ENCODE results near the gene ENPP5.
A peak's percentile ranks its signal among the peaks of the same experiment; 100 is the strongest.
"Not testable (repeated sequence)": the region's sequence is repeated elsewhere in the genome, so short reads cannot be mapped to it uniquely, and the experiment has no call there.

Gene ENPP5

DNA sequence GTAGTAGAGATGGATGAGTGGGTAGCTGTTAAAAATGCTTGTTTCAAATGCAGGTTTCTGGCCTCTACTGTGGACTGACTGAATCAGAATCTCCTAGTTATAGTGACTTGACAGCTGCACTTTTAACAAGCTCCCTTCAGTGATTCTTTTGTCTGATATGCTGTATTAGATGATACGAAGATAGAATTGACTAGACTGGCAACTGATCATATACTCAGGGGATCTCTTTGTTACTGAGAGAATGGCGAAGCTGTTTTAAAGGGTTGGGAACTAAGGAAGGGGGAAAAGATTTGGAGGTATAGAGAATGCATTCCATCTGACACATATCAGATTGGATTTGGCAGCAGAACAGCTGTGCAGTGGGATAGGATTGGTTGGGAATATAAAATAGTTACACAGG is 33.9 kb downstream of the ENPP5 start:
- no peaks in the 10 kb centered on the region for H3K27me3 ChIP-seq (ENCODE audit: control insufficient read depth, insufficient read depth, low read length, poor library complexity, severe bottlenecking)
- no peaks in the 10 kb centered on the region for H3K36me3 ChIP-seq (ENCODE audit: control insufficient read depth, insufficient read depth, low read length)
- no peak overlapping the region for H3K27ac ChIP-seq (ENCODE audit: insufficient read depth, low read depth, low read length, poor library complexity, severe bottlenecking)
- 92 to 93% methylated on average over 2 of the region's 2 CpGs for WGBS, 2 experiments
- H3K4me3 ChIP-seq (ENCODE audit: insufficient read depth, low read depth, low read length) = no peak overlapping the region
- no peaks in the 10 kb centered on the region for H3K4me1 ChIP-seq (ENCODE audit: control insufficient read depth, insufficient read depth, low read length)
- H3K9me3 ChIP-seq (ENCODE audit: control insufficient read depth, low read length) = no peaks in the 10 kb centered on the region

DNA sequence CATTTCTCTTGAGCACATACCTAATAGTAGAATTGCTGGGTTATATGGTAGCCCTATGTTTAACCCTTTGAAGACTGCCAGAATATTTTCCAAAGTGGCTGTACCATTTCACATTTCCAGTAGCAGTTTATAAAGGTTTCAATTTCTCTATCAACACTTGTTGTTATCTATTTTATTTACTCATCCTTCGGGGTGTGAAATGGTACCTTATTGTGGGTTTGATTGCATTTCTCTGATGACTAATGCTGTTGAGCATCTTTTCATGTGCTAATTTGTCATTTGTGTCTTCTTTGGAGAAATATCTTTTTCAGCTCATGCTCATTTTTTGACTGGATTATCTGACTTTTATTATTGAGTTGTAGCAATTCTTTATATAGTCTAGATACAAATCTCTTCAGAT is 35.6 kb downstream of the ENPP5 start:
- Histone ChIP-seq H3K9me3 (ENCODE audit: control insufficient read depth, low read length) (no peaks in the 10 kb centered on the region), H3K27me3 (ENCODE audit: control insufficient read depth, insufficient read depth, low read length, poor library complexity, severe bottlenecking) (no peaks in the 10 kb centered on the region), H3K27ac (ENCODE audit: insufficient read depth, low read depth, low read length, poor library complexity, severe bottlenecking) (no peak overlapping the region), H3K4me3 (ENCODE audit: insufficient read depth, low read depth, low read length) (no peak overlapping the region), H3K4me1 (ENCODE audit: control insufficient read depth, insufficient read depth, low read length) (no peaks in the 10 kb centered on the region), H3K36me3 (ENCODE audit: control insufficient read depth, insufficient read depth, low read length) (no peaks in the 10 kb centered on the region)
- 92% methylated on average over 1 of the region's 1 CpG; no CpG with 5 or more reads in 1 of the 2 experiments for WGBS, 2 experiments

DNA sequence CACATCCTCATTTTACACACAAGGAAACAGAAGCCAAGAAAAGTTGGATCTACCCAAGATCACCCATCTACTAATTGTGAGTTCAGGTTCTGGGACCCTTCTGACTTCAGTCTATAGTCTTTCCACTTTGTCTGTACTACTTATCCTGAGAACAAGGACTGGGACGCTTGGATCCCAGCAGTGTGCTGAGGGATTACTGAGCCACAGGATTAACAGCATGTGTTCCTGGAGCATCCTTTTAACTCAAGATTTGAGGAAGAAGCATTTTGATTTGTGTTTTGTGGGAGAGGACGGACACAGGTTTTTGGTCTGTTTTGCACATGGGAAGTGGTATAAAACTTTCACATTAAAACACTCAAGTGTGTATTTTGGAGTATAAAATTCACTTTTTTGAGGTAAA is 36.6 kb downstream of the ENPP5 start:
- Histone ChIP-seq H3K36me3 (ENCODE audit: control insufficient read depth, insufficient read depth, low read length) (no peaks in the 10 kb centered on the region), H3K4me1 (ENCODE audit: control insufficient read depth, insufficient read depth, low read length) (no peaks in the 10 kb centered on the region), H3K9me3 (ENCODE audit: control insufficient read depth, low read length) (no peaks in the 10 kb centered on the region), H3K27ac (ENCODE audit: insufficient read depth, low read depth, low read length, poor library complexity, severe bottlenecking) (no peak overlapping the region), H3K4me3 (ENCODE audit: insufficient read depth, low read depth, low read length) (no peak overlapping the region), H3K27me3 (ENCODE audit: control insufficient read depth, insufficient read depth, low read length, poor library complexity, severe bottlenecking) (peaks cover 2% of the 10 kb centered on the region)
- WGBS, 2 experiments = 35 to 57% methylated on average over 1 to 2 of the region's 2 CpGs

DNA sequence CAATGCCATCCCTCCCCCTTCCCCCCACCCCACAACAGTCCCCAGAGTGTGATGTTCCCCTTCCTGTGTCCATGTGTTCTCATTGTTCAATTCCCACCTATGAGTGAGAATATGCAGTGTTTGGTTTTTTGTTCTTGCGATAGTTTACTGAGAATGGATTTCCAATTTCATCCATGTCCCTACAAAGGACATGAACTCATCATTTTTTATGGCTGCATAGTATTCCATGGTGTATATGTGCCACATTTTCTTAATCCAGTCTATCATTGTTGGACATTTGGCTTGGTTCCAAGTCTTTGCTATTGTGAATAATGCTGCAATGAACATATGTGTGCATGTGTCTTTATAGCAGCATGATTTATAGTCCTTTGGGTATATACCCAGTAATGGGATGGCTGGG is 39.5 kb downstream of the ENPP5 start:
- H3K9me3 ChIP-seq (ENCODE audit: control insufficient read depth, low read length); H3K27ac ChIP-seq (ENCODE audit: insufficient read depth, low read depth, low read length, poor library complexity, severe bottlenecking); H3K4me3 ChIP-seq (ENCODE audit: insufficient read depth, low read depth, low read length); H3K4me1 ChIP-seq (ENCODE audit: control insufficient read depth, insufficient read depth, low read length); H3K36me3 ChIP-seq (ENCODE audit: control insufficient read depth, insufficient read depth, low read length): not testable (repeated sequence)
- WGBS, 2 experiments = 100% methylated on average over 1 of the region's 1 CpG; no CpG with 5 or more reads in 1 of the 2 experiments
- peaks cover 10% of the 10 kb centered on the region for H3K27me3 ChIP-seq (ENCODE audit: control insufficient read depth, insufficient read depth, low read length, poor library complexity, severe bottlenecking)

DNA sequence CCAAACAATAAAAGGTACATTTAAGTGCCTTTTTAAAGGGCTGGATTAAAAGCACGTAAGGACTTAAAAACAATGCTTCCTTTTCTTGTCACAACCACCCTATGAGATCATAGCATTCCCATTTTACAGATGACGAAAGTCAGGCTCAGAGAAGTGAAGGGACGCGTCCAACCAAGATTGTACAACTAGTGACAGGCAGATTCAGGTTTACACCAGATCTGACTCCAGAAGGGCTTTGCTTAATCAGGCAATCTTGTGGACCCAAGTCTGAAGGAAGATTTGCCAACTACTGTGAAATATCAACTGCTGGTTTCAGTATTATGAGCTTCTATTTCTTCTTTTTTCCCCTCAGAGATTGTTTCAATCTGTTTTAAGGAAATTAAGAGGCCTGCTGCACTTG is 40.1 kb downstream of the ENPP5 start:
- Histone ChIP-seq H3K27me3 (ENCODE audit: control insufficient read depth, insufficient read depth, low read length, poor library complexity, severe bottlenecking) (peaks cover 10% of the 10 kb centered on the region), H3K9me3 (ENCODE audit: control insufficient read depth, low read length) (no peaks in the 10 kb centered on the region), H3K4me1 (ENCODE audit: control insufficient read depth, insufficient read depth, low read length) (no peaks in the 10 kb centered on the region), H3K36me3 (ENCODE audit: control insufficient read depth, insufficient read depth, low read length) (no peaks in the 10 kb centered on the region), H3K27ac (ENCODE audit: insufficient read depth, low read depth, low read length, poor library complexity, severe bottlenecking) (no peak overlapping the region), H3K4me3 (ENCODE audit: insufficient read depth, low read depth, low read length) (peak overlapping the region; percentile 79)
- WGBS, 2 experiments = 88 to 95% methylated on average over 4 of the region's 4 CpGs

DNA sequence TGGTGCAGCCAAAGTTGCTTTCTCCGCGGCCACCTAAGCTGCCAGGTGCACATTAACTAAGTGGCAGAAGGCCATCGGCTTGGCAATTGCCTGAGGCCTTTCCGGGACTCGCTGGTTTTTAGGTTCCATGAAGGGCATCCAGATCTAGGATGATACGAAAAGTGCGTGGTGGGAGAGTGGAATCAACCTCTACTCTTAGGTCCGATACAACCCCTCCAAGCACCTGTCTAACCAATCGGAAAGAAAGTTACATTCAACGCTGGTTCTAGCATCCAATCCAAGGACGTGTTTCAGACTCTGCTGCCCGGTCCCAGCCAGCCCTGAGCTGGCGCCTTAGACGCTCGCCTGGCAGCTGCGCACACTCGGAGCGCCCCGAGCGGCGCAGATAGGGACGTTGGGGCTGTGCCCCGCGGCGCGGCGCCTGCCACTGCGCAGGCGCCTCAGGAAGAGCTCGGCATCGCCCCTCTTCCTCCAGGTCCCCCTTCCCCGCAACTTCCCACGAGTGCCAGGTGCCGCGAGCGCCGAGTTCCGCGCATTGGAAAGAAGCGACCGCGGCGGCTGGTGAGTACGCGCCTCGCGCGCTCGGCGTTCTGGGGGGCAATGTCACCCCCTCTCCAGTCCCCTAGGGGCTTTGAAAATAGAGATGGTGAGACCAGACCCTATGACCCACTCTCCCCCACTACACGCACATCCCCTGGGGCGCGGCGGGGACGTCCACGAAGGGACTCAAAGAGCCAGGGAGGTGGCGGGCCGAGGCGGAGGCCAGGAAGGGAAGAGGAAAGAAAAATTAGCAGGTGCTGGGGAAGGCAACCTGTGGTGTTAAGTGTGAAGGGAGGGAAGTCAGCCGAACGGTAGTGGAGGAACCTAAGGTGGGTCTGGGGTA is 40.9 kb downstream of the ENPP5 start, which contains the start of gene ENPP4:
Gene ENPP4 (plus strand): TSS at position 361 of the 883 bp plus-strand sequence. CDS start 9,595 bp downstream, outside the sequence.
- Histone ChIP-seq H3K36me3 (ENCODE audit: control insufficient read depth, insufficient read depth, low read length) (no peaks in the 10 kb centered on the region), H3K4me3 (ENCODE audit: insufficient read depth, low read depth, low read length) (peak within 1 kb of the TSS; percentile 79), H3K27me3 (ENCODE audit: control insufficient read depth, insufficient read depth, low read length, poor library complexity, severe bottlenecking) (peaks cover 10% of the 10 kb centered on the region), H3K27ac (ENCODE audit: insufficient read depth, low read depth, low read length, poor library complexity, severe bottlenecking) (no peak within 1 kb of the TSS), H3K4me1 (ENCODE audit: control insufficient read depth, insufficient read depth, low read length) (no peaks in the 10 kb centered on the region), H3K9me3 (ENCODE audit: control insufficient read depth, low read length) (no peaks in the 10 kb centered on the region)
- 0 to 1% methylated on average over 60 to 61 of the region's 61 CpGs for WGBS, 2 experiments

DNA sequence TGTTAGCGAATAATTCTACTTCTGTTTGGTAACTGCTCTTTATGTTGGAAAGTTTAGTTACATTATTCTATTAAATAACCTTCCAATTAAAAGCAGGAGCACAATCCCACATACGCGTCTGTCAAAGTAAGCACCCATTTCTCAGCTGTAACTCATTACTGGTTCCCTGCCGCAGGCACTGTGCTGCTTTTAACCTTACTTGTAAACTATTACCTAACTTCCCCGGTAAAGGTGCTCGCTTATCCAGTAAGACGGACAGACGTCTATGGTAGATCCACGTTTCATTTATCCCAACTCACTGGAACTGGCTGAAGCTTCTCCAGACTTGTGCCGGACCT is 41.5 kb downstream of the ENPP5 start:
- H3K4me1 ChIP-seq (ENCODE audit: control insufficient read depth, insufficient read depth, low read length) = no peaks in the 10 kb centered on the region
- 13 to 16% methylated on average over 9 of the region's 10 CpGs for WGBS, 2 experiments
- no peaks in the 10 kb centered on the region for H3K9me3 ChIP-seq (ENCODE audit: control insufficient read depth, low read length)
- no peaks in the 10 kb centered on the region for H3K36me3 ChIP-seq (ENCODE audit: control insufficient read depth, insufficient read depth, low read length)
- peaks cover 10% of the 10 kb centered on the region for H3K27me3 ChIP-seq (ENCODE audit: control insufficient read depth, insufficient read depth, low read length, poor library complexity, severe bottlenecking)
- no peak overlapping the region for H3K27ac ChIP-seq (ENCODE audit: insufficient read depth, low read depth, low read length, poor library complexity, severe bottlenecking)
- peak overlapping the region; percentile 79 for H3K4me3 ChIP-seq (ENCODE audit: insufficient read depth, low read depth, low read length)

DNA sequence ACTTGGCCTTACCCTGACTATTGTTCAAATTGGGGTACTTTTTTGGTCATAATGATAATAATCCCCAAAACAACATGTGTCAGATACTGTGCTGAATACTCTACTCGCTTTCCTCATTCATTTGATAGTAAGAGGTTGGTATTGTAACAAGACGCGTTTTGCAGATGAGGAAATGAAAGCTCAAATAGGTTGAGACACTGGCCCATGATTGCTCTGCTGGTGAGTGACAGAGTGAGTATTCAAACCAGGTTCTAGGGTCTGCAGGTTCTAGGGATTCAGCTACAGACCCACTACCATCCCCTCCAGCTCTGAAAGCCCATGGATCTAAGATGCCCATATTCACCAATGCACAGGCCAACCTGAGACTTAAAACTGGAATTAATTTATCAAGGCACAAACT is 42.3 kb downstream of the ENPP5 start:
- Histone ChIP-seq H3K4me1 (ENCODE audit: control insufficient read depth, insufficient read depth, low read length) (no peaks in the 10 kb centered on the region), H3K9me3 (ENCODE audit: control insufficient read depth, low read length) (no peaks in the 10 kb centered on the region), H3K36me3 (ENCODE audit: control insufficient read depth, insufficient read depth, low read length) (no peaks in the 10 kb centered on the region), H3K27me3 (ENCODE audit: control insufficient read depth, insufficient read depth, low read length, poor library complexity, severe bottlenecking) (peaks cover 10% of the 10 kb centered on the region), H3K4me3 (ENCODE audit: insufficient read depth, low read depth, low read length) (no peak overlapping the region), H3K27ac (ENCODE audit: insufficient read depth, low read depth, low read length, poor library complexity, severe bottlenecking) (no peak overlapping the region)
- 89 to 90% methylated on average over 3 of the region's 3 CpGs for WGBS, 2 experiments

DNA sequence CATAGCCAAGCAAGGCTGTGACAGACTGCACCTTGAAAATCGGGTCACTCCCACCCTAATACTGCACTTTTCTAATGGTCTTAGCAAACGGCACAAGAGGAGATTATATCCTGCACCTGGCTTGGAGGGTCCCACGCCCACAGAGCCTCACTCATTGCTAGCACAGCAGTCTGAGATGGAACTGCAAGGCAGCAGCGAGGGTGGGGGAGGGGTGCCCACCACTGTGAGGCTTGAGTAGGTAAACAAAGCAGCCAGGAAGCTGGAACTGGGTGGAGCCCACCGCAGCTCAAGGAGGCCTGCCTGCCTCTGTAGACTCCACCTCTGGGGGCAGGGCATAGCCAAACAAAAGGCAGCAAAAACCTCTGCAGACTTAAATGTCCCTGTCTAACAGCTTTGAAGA is 51.1 kb downstream of the ENPP5 start:
- not testable (repeated sequence) for H3K27ac ChIP-seq (ENCODE audit: insufficient read depth, low read depth, low read length, poor library complexity, severe bottlenecking); H3K27me3 ChIP-seq (ENCODE audit: control insufficient read depth, insufficient read depth, low read length, poor library complexity, severe bottlenecking); H3K4me3 ChIP-seq (ENCODE audit: insufficient read depth, low read depth, low read length); H3K4me1 ChIP-seq (ENCODE audit: control insufficient read depth, insufficient read depth, low read length); H3K9me3 ChIP-seq (ENCODE audit: control insufficient read depth, low read length); H3K36me3 ChIP-seq (ENCODE audit: control insufficient read depth, insufficient read depth, low read length)
- WGBS, 2 experiments = 74 to 75% methylated on average over 5 of the region's 5 CpGs

DNA sequence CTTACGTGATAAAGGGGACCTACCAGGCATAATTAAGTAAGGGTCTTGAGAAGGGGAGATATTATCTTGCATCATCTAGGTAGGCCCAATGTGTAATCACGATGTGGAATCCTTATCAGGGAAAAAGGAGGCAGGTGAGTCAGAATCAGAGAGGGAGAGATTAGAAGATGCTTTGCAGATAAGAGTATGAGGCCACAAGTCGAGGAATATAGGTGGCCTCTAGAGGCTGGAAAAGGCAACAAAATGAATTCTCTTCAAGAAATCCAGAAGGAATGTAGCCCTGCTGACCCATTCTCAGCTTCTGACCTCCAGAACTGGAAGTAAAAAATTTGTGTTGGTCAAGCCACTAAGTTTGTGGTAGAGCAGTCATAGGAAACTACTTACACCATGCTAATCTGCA is 51.9 kb downstream of the ENPP5 start:
- Histone ChIP-seq H3K27me3 (ENCODE audit: control insufficient read depth, insufficient read depth, low read length, poor library complexity, severe bottlenecking) (no peaks in the 10 kb centered on the region), H3K4me3 (ENCODE audit: insufficient read depth, low read depth, low read length) (no peak overlapping the region)
- 87 to 93% methylated on average over 3 of the region's 3 CpGs for WGBS, 2 experiments

More for the DNA sequence above, 51.9 kb downstream of the ENPP5 start:
- H3K27ac ChIP-seq (ENCODE audit: insufficient read depth, low read depth, low read length, poor library complexity, severe bottlenecking) = no peak overlapping the region
- H3K4me1 ChIP-seq (ENCODE audit: control insufficient read depth, insufficient read depth, low read length) = no peaks in the 10 kb centered on the region
- H3K9me3 ChIP-seq (ENCODE audit: control insufficient read depth, low read length) = no peaks in the 10 kb centered on the region
- H3K36me3 ChIP-seq (ENCODE audit: control insufficient read depth, insufficient read depth, low read length) = no peaks in the 10 kb centered on the region

Data from ectodermal cell (in vitro differentiated cells).